H9 (cell line): ENCODE results near the gene DBX2. TPM values are rescaled to one million over a fixed set of nuclear protein-coding genes. Genes with fewer than 3 reads are reported as not detected.

ENCODE experiments used
- DNase-seq: peaks from one replicate; pipeline ENCODE4 v3.0.0-alpha.2; 2017
- H2AFZ ChIP-seq: one replicate; pipeline ENCODE4 v1.6.1; 2013; ENCODE audit warnings: mild to moderate bottlenecking, low read length, control low read depth, moderate library complexity
- H2AK5ac ChIP-seq: 2 replicates; pipeline ENCODE4 v1.6.1; 2013; ENCODE audit warnings: low read length, control low read depth, mixed read lengths; ENCODE audit not compliant: insufficient read length
- H2BK120ac ChIP-seq: one replicate; pipeline ENCODE4 v1.6.1; 2013; ENCODE audit warnings: low read depth, mild to moderate bottlenecking, low read length, control low read depth, inconsistent platforms; ENCODE audit not compliant: poor library complexity, severe bottlenecking
- H2BK12ac ChIP-seq: 2 replicates; pipeline ENCODE4 v1.6.1; 2013; ENCODE audit warnings: low read length, control low read depth, mixed read lengths, low read depth; ENCODE audit not compliant: insufficient read length
- H2BK15ac ChIP-seq: 2 replicates; pipeline ENCODE4 v1.6.1; 2013; ENCODE audit warnings: low read depth, low read length, control low read depth
- H2BK20ac ChIP-seq: one replicate; pipeline ENCODE4 v1.6.1; 2013; ENCODE audit warnings: low read depth, mild to moderate bottlenecking, low read length, control low read depth, inconsistent platforms; ENCODE audit not compliant: poor library complexity, severe bottlenecking
- H2BK5ac ChIP-seq: 2 replicates; pipeline ENCODE4 v1.6.1; 2013; ENCODE audit warnings: low read length, control low read depth, mixed read lengths; ENCODE audit not compliant: insufficient read length
- H3K14ac ChIP-seq: 2 replicates; pipeline ENCODE4 v1.6.1; 2013; ENCODE audit warnings: low read length, control low read depth; ENCODE audit not compliant: insufficient read depth
- H3K18ac ChIP-seq: 2 replicates; pipeline ENCODE4 v1.6.1; 2013; ENCODE audit warnings: low read depth, mild to moderate bottlenecking, mixed read lengths, low read length, control low read depth; ENCODE audit not compliant: insufficient read length
- H3K23ac ChIP-seq: 2 replicates; pipeline ENCODE4 v1.6.1; 2013; ENCODE audit warnings: low read length, control low read depth, mixed read lengths, low read depth; ENCODE audit not compliant: insufficient read length
- H3K23me2 ChIP-seq: 2 replicates; pipeline ENCODE4 v1.6.1; 2013; ENCODE audit warnings: low read depth, mild to moderate bottlenecking, mixed read lengths, low read length, control low read depth; ENCODE audit not compliant: insufficient read length, poor library complexity, severe bottlenecking
- H3K27ac ChIP-seq: 2 replicates; pipeline ENCODE4 v1.5.1; 2013; ENCODE audit warnings: low read length, control low read depth, mixed read lengths, low read depth; ENCODE audit not compliant: insufficient read length
- H3K27me3 ChIP-seq: 2 replicates; pipeline ENCODE4 v1.6.1; 2013; ENCODE audit warnings: low read length, control low read depth, inconsistent platforms; ENCODE audit not compliant: insufficient read depth
- H3K4ac ChIP-seq: 2 replicates; pipeline ENCODE4 v1.6.1; 2013; ENCODE audit warnings: low read depth, mild to moderate bottlenecking, control low read depth, inconsistent platforms, low read length, moderate library complexity
- H3K4me1 ChIP-seq: 2 replicates; pipeline ENCODE4 v1.6.1; 2013; ENCODE audit warnings: low read length, control low read depth, inconsistent platforms; ENCODE audit not compliant: insufficient read depth
- H3K4me2 ChIP-seq: 2 replicates; pipeline ENCODE4 v1.6.1; 2013; ENCODE audit warnings: low read length, control low read depth, mixed read lengths; ENCODE audit not compliant: insufficient read length, insufficient read depth
- H3K56ac ChIP-seq: 2 replicates; pipeline ENCODE4 v1.6.1; 2013; ENCODE audit warnings: low read depth, mild to moderate bottlenecking, mixed read lengths, low read length, control low read depth; ENCODE audit not compliant: insufficient read length
- H3K79me1 ChIP-seq: 2 replicates; pipeline ENCODE4 v1.6.1; 2013; ENCODE audit warnings: low read depth, mild to moderate bottlenecking, moderate library complexity, low read length, control low read depth, inconsistent platforms; ENCODE audit not compliant: insufficient read depth, poor library complexity, severe bottlenecking
- H3K79me2 ChIP-seq: 2 replicates; pipeline ENCODE4 v1.6.1; 2013; ENCODE audit warnings: low read length, control low read depth, inconsistent platforms; ENCODE audit not compliant: insufficient read depth
- H3K9ac ChIP-seq: 2 replicates; pipeline ENCODE4 v1.6.1; 2013; ENCODE audit warnings: low read length, control low read depth, mixed read lengths; ENCODE audit not compliant: insufficient read length; ENCODE audit errors: extremely low read depth
- H3K9me3 ChIP-seq: one replicate; pipeline ENCODE4 v1.6.1; 2013; ENCODE audit warnings: low read depth, low read length, inconsistent platforms; ENCODE audit not compliant: control insufficient read depth
- H3T11ph ChIP-seq: one replicate; pipeline ENCODE4 v1.6.1; 2013; ENCODE audit warnings: mild to moderate bottlenecking, low read length, control low read depth, inconsistent platforms
- H4K20me1 ChIP-seq: one replicate; pipeline ENCODE4 v1.6.1; 2013; ENCODE audit not compliant: control insufficient read depth, insufficient read length, insufficient read depth
- H4K5ac ChIP-seq: 2 replicates; pipeline ENCODE4 v1.6.1; 2013; ENCODE audit warnings: low read depth, mild to moderate bottlenecking, mixed read lengths, low read length, control low read depth; ENCODE audit not compliant: insufficient read length
- H4K8ac ChIP-seq: replicated peaks from 2 replicates; pipeline ENCODE4 v1.6.1; 2013; ENCODE audit warnings: low read length, control low read depth, mixed read lengths, low read depth; ENCODE audit not compliant: insufficient read length
- H4K91ac ChIP-seq: 2 replicates; pipeline ENCODE4 v1.6.1; 2013; ENCODE audit warnings: low read depth, mild to moderate bottlenecking, moderate library complexity, mixed read lengths, low read length, control low read depth; ENCODE audit not compliant: insufficient read length
- H3K27ac Mint-ChIP-seq, 3 experiments: 2 replicates in 2 of 3; 3 replicates in 1 of 3; pipeline ENCODE4 v1.8.0; 2020 to 2021; ENCODE audit warnings: mixed read lengths in 3 of 3, mild to moderate bottlenecking in 1 of 3, moderate library complexity in 1 of 3
- H3K27me3 Mint-ChIP-seq: 2 replicates; pipeline ENCODE4 v1.8.0; 2021; ENCODE audit warnings: low read depth, mild to moderate bottlenecking, moderate library complexity, mixed read lengths
- H3K36me3 Mint-ChIP-seq, 3 experiments: 2 replicates in 2 of 3; 3 replicates in 1 of 3; pipeline ENCODE4 v1.8.0; 2020 to 2021; ENCODE audit warnings: low read depth in 3 of 3, mixed read lengths in 3 of 3; ENCODE audit not compliant: insufficient read depth in 1 of 3
- H3K4me1 Mint-ChIP-seq, 2 experiments: 2 replicates each; pipeline ENCODE4 v1.8.0; 2020; ENCODE audit warnings: mixed read lengths in 2 of 2
- H3K4me3 Mint-ChIP-seq, 2 experiments: 2 replicates in 1 of 2; 3 replicates in 1 of 2; pipeline ENCODE4 v1.8.0; 2020 to 2021; ENCODE audit warnings: mild to moderate bottlenecking in 2 of 2, mixed read lengths in 2 of 2, moderate library complexity in 1 of 2
- H3K9me3 Mint-ChIP-seq, 2 experiments: 2 replicates in 1 of 2; 3 replicates in 1 of 2; pipeline ENCODE4 v1.8.0; 2020; ENCODE audit warnings: mild to moderate bottlenecking in 2 of 2, mixed read lengths in 2 of 2, moderate library complexity in 1 of 2
- CTCF ChIP-seq: fragments of 200-600 bp; sonication (generic); conservative IDR thresholded peaks from 3 replicates; pipeline ENCODE4 v1.8.0; 2021; ENCODE audit warnings: antibody characterized with exemption, mild to moderate bottlenecking
- WGBS: extraction: QIAGEN DNeasy Blood & Tissue Kit; methylation state at CpG from one replicate; pipeline ENCODE4 v1.1.7; 2013; ENCODE audit warnings: missing lambda C conversion rate, low lambda C conversion rate, mixed read lengths; ENCODE audit not compliant: insufficient read length; ENCODE audit errors: extremely low coverage; 5-methylcytosine and 5-hydroxymethylcytosine counted together
- long read RNA-seq: library from polyadenylated mRNA; unstranded; transcript quantifications from one replicate; pipeline ENCODE4 v2.0.0, GENCODE V29; 2020
- total RNA-seq: library from RNA; stranded (reverse); gene quantifications from 2 replicates; pipeline ENCODE4 v1.2.1, GENCODE V29; 2021

The DBX2 gene
- total RNA-seq = not detected in 2 replicates
- long read RNA-seq = 0 reads

GRCh38 chr12:45050751-45051571 is at the start of gene DBX2:
Gene DBX2, minus strand, starts transcription at chr12:45051099. Its CDS starts 172 bp downstream, at chr12:45050927.
- no peak within 1 kb of the TSS for H3K4ac ChIP-seq
- H2BK5ac ChIP-seq = no peak within 1 kb of the TSS
- H3K27me3 ChIP-seq = peaks cover 10% of the 10 kb centered on the region; the same call in 1 of the 2 replicates
- no peak within 1 kb of the TSS for H2BK12ac ChIP-seq
- no peak within 1 kb of the TSS for H3K9ac ChIP-seq
- peaks cover 19% of the 10 kb centered on the region for H3K23me2 ChIP-seq
- Mint-ChIP-seq H3K27me3 (peaks cover 73% of the 10 kb centered on the region), H3K4me1 (peaks cover 9 to 12% of the 10 kb centered on the region in 2 experiments), H3K9me3 (peaks cover 0 to 2% of the 10 kb centered on the region in 2 experiments; a peak in 2 of 5 replicates), H3K36me3 (no peaks in the 10 kb centered on the region; a peak in 1 of 7 replicates), H3K4me3 (peak within 1 kb of the TSS; percentile 75 to 93), H3K27ac (peak within 1 kb of the TSS in 1 of 3 experiments; percentile 84; a peak in 1 of 7 replicates)
- TF ChIP-seq CTCF = no peak
- H4K5ac ChIP-seq = no peak within 1 kb of the TSS
- H2BK20ac ChIP-seq = no peak within 1 kb of the TSS
- H3K4me1 ChIP-seq = no peaks in the 10 kb centered on the region
- H3K56ac ChIP-seq = no peak within 1 kb of the TSS
- no peak within 1 kb of the TSS for H3T11ph ChIP-seq
- no peak within 1 kb of the TSS for H3K27ac ChIP-seq
- no peak within 1 kb of the TSS for H3K18ac ChIP-seq
- no CpG with 5 or more reads among the region's 77 CpGs for WGBS
- no peaks in the 10 kb centered on the region for H3K79me2 ChIP-seq
- H3K79me1 ChIP-seq = no peaks in the 10 kb centered on the region
- no peak within 1 kb of the TSS for H2BK120ac ChIP-seq
- H3K14ac ChIP-seq = no peak within 1 kb of the TSS; the same call in 1 of the 2 replicates
- peak; percentile 61 for DNase-seq
- H2AFZ ChIP-seq = no peak within 1 kb of the TSS
- H3K9me3 ChIP-seq = no peaks in the 10 kb centered on the region
- H3K23ac ChIP-seq = no peak within 1 kb of the TSS
- no peaks in the 10 kb centered on the region for H4K20me1 ChIP-seq
- no peak within 1 kb of the TSS for H2AK5ac ChIP-seq
- no peak within 1 kb of the TSS for H4K91ac ChIP-seq
- H4K8ac ChIP-seq = no peak within 1 kb of the TSS
- peak within 1 kb of the TSS; percentile 99 for H3K4me2 ChIP-seq
- no peak within 1 kb of the TSS for H2BK15ac ChIP-seq
